NCI-H345 treated with DMSO at 0.1 percent for 48 hours (cell line): ENCODE measurements around the gene ARID1B.
A peak's percentile ranks its signal among the peaks of the same experiment; 100 is the strongest.

Experiments used
- DNase-seq: peaks from one replicate; lab custom pipeline; 2025; ENCODE audit not compliant: unreplicated experiment; lab: John Stamatoyannopoulos, UW

ARID1B gene

GRCh38 chr6:156773935-156774852 is 3.0 kb upstream of the ARID1B start:
- no peak for DNase-seq

GRCh38 chr6:156774863-156775405 is 2.2 kb upstream of the ARID1B start:
- DNase-seq = peak; percentile 14

- DNase-seq = no peak
Observed at GRCh38 chr6:156775717-156776116, 1.5 kb upstream of the ARID1B start.

GRCh38 chr6:156776470-156776839 is 723 bp upstream of the ARID1B start:
- DNase-seq = peak; percentile 59

GRCh38 chr6:156777577-156778453 is 637 bp downstream of the ARID1B start:
- DNase-seq = no peak

GRCh38 chr6:156778454-156779205 is 1.5 kb downstream of the ARID1B start:
- DNase-seq = no peak

GRCh38 chr6:156779206-156780094 is 2.3 kb downstream of the ARID1B start:
- no peak for DNase-seq

GRCh38 chr6:156780102-156780641 is 3.0 kb downstream of the ARID1B start:
- DNase-seq = peak; percentile 88

GRCh38 chr6:156780962-156781853 is 4.0 kb downstream of the ARID1B start:
- no peak for DNase-seq

- no peak for DNase-seq
Observed at GRCh38 chr6:156781861-156782631, 4.9 kb downstream of the ARID1B start.

GRCh38 chr6:156782691-156783320 is 5.6 kb downstream of the ARID1B start:
- DNase-seq = no peak

- no peak for DNase-seq
Observed at GRCh38 chr6:156783958-156784357, 6.8 kb downstream of the ARID1B start.

- no peak for DNase-seq
Observed at GRCh38 chr6:156786652-156787051, 9.5 kb downstream of the ARID1B start.

- DNase-seq = no peak
Observed at GRCh38 chr6:156787569-156788492, 10.7 kb downstream of the ARID1B start.

- DNase-seq = no peak
Observed at GRCh38 chr6:156789081-156789943, 12.1 kb downstream of the ARID1B start.
